Activated naive CD8-positive, alpha-beta T cell treated with anti-CD3 and anti-CD28 coated beads, Interleukin-2, amount 50 U/mL, for 24 hours (primary cell): ENCODE data around the gene SF1.
A peak's percentile ranks its signal among the peaks of the same experiment; 100 is the strongest.
"Not testable (repeated sequence)": the region's sequence is repeated elsewhere in the genome, so short reads cannot be mapped to it uniquely, and the experiment has no call there.

ENCODE experiments used
- ATAC-seq: fragments of 150-1000 bp; cut with Tn5 transposase; one replicate; pipeline ENCODE4 v1.10.0; 2021
- DNase-seq: peaks from one replicate; pipeline ENCODE4 v3.0.0; 2021
- H3K27ac Mint-ChIP-seq: one replicate; pipeline ENCODE4 v1.8.0; 2021; ENCODE audit warnings: mild to moderate bottlenecking, mixed read lengths
- H3K27me3 Mint-ChIP-seq: one replicate; pipeline ENCODE4 v1.8.0; 2021; ENCODE audit warnings: mixed read lengths
- H3K36me3 Mint-ChIP-seq: one replicate; pipeline ENCODE4 v1.8.0; 2021; ENCODE audit warnings: low read depth, mixed read lengths
- H3K4me1 Mint-ChIP-seq: one replicate; pipeline ENCODE4 v1.8.0; 2021; ENCODE audit warnings: mixed read lengths
- H3K4me3 Mint-ChIP-seq: one replicate; pipeline ENCODE4 v1.8.0; 2021; ENCODE audit warnings: mild to moderate bottlenecking, moderate library complexity, mixed read lengths
- H3K9me3 Mint-ChIP-seq: one replicate; pipeline ENCODE4 v1.8.0; 2021; ENCODE audit warnings: mixed read lengths

The SF1 gene, protein sequence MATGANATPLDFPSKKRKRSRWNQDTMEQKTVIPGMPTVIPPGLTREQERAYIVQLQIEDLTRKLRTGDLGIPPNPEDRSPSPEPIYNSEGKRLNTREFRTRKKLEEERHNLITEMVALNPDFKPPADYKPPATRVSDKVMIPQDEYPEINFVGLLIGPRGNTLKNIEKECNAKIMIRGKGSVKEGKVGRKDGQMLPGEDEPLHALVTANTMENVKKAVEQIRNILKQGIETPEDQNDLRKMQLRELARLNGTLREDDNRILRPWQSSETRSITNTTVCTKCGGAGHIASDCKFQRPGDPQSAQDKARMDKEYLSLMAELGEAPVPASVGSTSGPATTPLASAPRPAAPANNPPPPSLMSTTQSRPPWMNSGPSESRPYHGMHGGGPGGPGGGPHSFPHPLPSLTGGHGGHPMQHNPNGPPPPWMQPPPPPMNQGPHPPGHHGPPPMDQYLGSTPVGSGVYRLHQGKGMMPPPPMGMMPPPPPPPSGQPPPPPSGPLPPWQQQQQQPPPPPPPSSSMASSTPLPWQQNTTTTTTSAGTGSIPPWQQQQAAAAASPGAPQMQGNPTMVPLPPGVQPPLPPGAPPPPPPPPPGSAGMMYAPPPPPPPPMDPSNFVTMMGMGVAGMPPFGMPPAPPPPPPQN

GRCh38 chr11:64778473-64779298 is at the start of gene SF1:
TSS of gene SF1 (minus strand) at chr11:64778542. CDS start at chr11:64778392, 150 bp downstream.
- H3K27me3 Mint-ChIP-seq, result peaks cover 3% of the 10 kb centered on the region
- H3K27ac Mint-ChIP-seq, result peak within 1 kb of the TSS; percentile 98
- H3K36me3 Mint-ChIP-seq, result peaks cover 42% of the 10 kb centered on the region
- DNase-seq (peak; percentile 98), ATAC-seq (peak; percentile 94)
- H3K9me3 Mint-ChIP-seq, result no peaks in the 10 kb centered on the region
- H3K4me3 Mint-ChIP-seq, result peak within 1 kb of the TSS; percentile 92
- peaks cover 59% of the 10 kb centered on the region for H3K4me1 Mint-ChIP-seq

GRCh38 chr11:64827451-64827839 is 49.1 kb upstream of the SF1 start:
- no peak overlapping the region for H3K27ac Mint-ChIP-seq

DNA sequence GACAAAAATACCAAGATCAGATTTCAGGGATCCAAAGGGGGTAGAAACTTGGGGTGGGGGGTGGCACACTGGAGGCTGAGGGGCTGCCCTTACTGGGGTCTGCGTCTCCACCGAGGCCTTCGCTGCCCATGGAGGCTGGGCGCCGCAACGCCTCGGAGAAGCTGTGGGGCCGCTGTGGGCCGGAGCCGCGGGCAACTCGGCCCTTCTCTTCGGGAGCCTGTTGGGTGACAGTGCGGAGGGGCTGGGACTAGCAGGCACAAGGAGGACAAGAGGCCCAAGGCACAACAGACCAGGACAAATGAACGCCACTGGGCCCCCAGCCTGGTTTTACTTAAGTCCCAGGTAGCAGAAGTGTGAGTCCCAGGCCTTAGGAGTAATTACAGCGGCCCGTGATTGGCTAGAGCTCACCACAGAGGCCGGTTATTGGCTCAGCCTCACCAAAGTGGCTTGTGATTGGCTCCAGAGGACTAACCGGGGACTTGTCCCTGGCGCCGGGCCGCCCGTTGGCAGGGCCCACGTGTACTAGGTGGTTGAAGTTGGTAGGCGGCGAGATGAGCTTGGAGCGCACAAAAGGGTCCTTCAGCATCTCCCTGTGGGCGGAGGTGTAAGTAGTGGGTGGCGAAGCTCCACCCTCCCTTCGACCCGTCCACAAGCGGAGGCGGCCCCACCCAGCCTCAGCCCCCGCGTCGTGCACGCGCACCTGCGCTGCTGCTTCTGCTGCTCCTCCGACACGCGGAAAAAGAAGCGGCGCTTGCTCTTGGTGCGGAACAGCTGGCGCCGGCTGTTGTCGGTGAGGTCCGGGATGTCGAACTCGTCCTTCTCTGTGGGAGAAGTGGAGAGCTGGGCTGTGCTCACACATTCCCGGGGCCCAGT is 48.5 kb upstream of the SF1 start:
- no peak for DNase-seq
- no peaks in the 10 kb centered on the region for H3K27me3 Mint-ChIP-seq
- no peaks in the 10 kb centered on the region for H3K9me3 Mint-ChIP-seq
- no peak overlapping the region for H3K27ac Mint-ChIP-seq
- no peaks in the 10 kb centered on the region for H3K4me1 Mint-ChIP-seq
- H3K36me3 Mint-ChIP-seq, result no peaks in the 10 kb centered on the region
- no peak overlapping the region for H3K4me3 Mint-ChIP-seq
- no peak for ATAC-seq

More at GRCh38 chr11:64827451-64827839, 49.1 kb upstream of the SF1 start:
- ATAC-seq, result no peak
- DNase-seq, result no peak
- Mint-ChIP-seq H3K36me3 (no peaks in the 10 kb centered on the region), H3K27me3 (no peaks in the 10 kb centered on the region), H3K4me1 (no peaks in the 10 kb centered on the region), H3K9me3 (no peaks in the 10 kb centered on the region), H3K4me3 (no peak overlapping the region)

DNA sequence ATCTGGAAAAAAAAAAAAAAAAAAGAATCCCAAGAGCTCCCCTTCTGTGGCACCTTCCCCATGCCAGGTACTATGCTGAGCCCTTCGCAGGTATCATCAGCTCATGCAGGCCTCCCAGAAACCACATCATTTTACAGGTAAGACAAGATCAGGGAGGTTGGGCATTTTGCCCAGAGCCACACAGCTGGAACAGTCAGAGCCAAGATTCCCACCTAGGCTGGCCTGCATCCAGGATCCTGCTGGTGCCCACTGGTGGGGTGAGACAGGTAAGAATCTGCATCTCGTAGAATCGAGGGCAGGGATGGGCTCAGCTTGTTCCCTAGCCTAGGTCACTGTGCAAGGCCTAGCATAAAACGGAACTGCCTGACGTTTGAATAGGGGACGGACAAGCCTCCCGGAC is 47.7 kb upstream of the SF1 start:
- Mint-ChIP-seq H3K9me3 (no peaks in the 10 kb centered on the region), H3K27ac (no peak overlapping the region), H3K4me3 (no peak overlapping the region), H3K4me1 (no peaks in the 10 kb centered on the region), H3K27me3 (no peaks in the 10 kb centered on the region), H3K36me3 (no peaks in the 10 kb centered on the region)
- ATAC-seq, result no peak
- no peak for DNase-seq

DNA sequence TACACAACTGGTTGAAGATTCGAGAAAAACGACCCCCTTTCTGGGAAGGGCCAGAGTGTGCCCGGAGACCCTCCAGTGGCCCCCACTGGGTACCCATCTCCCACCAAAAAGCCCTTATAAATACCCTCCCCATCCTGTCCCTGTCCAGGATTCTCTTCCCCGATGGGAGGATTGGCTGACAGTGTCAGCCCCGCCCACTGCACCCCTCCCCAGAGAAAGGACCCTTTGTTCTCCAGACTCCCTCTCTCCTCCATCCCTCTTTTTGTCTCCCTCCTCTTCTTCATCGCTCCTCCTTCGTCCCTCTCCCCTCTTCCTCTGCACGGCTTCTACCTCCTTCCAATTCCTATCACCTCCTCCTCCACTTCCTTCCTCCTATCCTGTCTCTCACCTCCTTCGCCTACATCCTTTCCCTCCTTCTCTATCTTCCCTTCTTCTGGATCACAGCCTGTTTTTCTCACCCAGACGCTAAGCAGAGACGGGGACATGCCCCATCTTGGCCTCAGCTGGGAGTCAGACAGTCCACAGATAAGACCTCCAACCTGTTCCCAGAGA is 45.3 kb upstream of the SF1 start:
- Mint-ChIP-seq H3K27me3 (no peaks in the 10 kb centered on the region), H3K27ac (no peak overlapping the region), H3K9me3 (no peaks in the 10 kb centered on the region), H3K4me3 (no peak overlapping the region), H3K36me3 (no peaks in the 10 kb centered on the region), H3K4me1 (no peaks in the 10 kb centered on the region)
- ATAC-seq (no peak), DNase-seq (no peak)

- H3K27ac Mint-ChIP-seq, result no peak overlapping the region
- no peak overlapping the region for H3K4me3 Mint-ChIP-seq
- no peaks in the 10 kb centered on the region for H3K27me3 Mint-ChIP-seq
- H3K36me3 Mint-ChIP-seq, result no peaks in the 10 kb centered on the region
- no peaks in the 10 kb centered on the region for H3K9me3 Mint-ChIP-seq
- H3K4me1 Mint-ChIP-seq, result no peaks in the 10 kb centered on the region
- no peak for DNase-seq
- no peak for ATAC-seq
These were observed 39.1 kb upstream of the SF1 start for GRCh38 chr11:64817476-64817875.

- H3K9me3 Mint-ChIP-seq, ATAC-seq, H3K4me1 Mint-ChIP-seq, H3K36me3 Mint-ChIP-seq, H3K27ac Mint-ChIP-seq, H3K4me3 Mint-ChIP-seq, DNase-seq, H3K27me3 Mint-ChIP-seq: not testable (repeated sequence)
These were observed 37.1 kb upstream of the SF1 start for GRCh38 chr11:64815433-64815832.

DNA sequence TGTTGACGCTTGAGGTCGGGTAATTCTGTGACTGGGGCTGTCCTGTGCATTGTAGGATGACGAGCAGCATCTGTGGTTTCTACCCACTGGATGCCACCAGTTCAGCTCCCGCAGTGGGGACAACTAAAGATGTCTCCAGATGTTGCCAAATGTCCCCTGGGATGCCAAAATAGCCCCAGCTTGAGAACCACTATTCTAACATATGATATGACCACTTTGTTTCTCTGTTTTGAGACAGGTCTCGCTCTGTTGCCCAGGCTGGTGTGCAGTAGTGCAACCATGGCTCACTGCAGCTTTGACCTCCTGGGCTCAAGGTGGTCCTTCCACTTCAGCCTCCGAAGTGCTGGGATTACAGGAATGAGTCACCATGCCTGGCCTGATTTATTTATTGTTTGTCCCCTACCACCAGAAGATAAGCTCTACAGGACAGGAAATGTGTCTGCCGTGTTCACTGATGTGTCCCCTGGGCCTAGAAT is 36.4 kb upstream of the SF1 start:
- Mint-ChIP-seq H3K4me1 (peaks cover 6% of the 10 kb centered on the region), H3K27me3 (no peaks in the 10 kb centered on the region), H3K9me3 (no peaks in the 10 kb centered on the region), H3K27ac (peak overlapping the region; percentile 23), H3K4me3 (no peak overlapping the region), H3K36me3 (no peaks in the 10 kb centered on the region)
- ATAC-seq, result no peak
- DNase-seq, result no peak

GRCh38 chr11:64813826-64814225 is 35.5 kb upstream of the SF1 start:
- Mint-ChIP-seq H3K9me3 (no peaks in the 10 kb centered on the region), H3K36me3 (no peaks in the 10 kb centered on the region), H3K4me1 (peaks cover 13% of the 10 kb centered on the region), H3K27ac (no peak overlapping the region), H3K27me3 (no peaks in the 10 kb centered on the region), H3K4me3 (no peak overlapping the region)
- no peak for ATAC-seq
- no peak for DNase-seq

- peak; percentile 24 for ATAC-seq
- H3K36me3 Mint-ChIP-seq, result peaks cover 5% of the 10 kb centered on the region
- peak overlapping the region; percentile 87 for H3K4me3 Mint-ChIP-seq
- H3K4me1 Mint-ChIP-seq, result peaks cover 19% of the 10 kb centered on the region
- H3K27me3 Mint-ChIP-seq, result no peaks in the 10 kb centered on the region
- H3K27ac Mint-ChIP-seq, result peak overlapping the region; percentile 74
- peak; percentile 30 for DNase-seq
- H3K9me3 Mint-ChIP-seq, result no peaks in the 10 kb centered on the region
These were observed 32.5 kb upstream of the SF1 start for GRCh38 chr11:64810891-64811272.

DNA sequence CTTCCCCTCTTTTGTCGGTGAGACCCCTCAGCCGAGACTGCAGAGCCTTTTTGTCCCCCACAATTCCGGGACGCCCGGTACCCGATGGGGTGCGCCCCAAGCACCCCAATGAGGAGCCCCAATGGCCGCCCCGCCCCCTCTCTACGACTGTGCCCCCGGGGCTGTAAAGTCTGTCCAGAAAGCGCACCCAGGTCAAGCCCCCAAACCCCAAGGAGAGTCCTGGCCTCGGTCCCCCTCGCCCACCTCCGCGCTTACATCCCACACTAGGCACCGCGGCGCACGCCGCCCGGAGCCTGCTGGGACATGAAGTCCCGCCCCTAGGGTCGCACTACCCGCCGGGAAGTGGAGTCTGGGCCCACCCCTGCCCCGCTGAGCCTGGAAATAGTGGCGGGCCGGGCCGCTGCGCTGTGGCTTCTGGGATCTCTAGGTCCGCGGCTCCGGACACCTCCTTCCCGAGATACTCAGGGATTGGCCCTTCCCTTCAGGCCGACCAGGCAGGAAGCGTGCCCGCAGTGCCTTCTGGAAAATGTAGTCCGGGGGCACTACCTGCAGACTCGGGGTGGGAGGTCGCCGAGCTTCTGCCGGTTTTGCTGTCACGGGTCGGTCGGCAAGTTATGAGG is 32.0 kb upstream of the SF1 start, which contains the start of gene MEN1:
TSS of gene MEN1 (minus strand) at position 281 of the 620 bp plus-strand sequence. CDS start 442 bp downstream, outside the sequence.
- DNase-seq, result peak; percentile 85
- Mint-ChIP-seq H3K4me3 (peak within 1 kb of the TSS; percentile 87), H3K4me1 (peaks cover 19% of the 10 kb centered on the region), H3K27ac (peak within 1 kb of the TSS; percentile 76), H3K36me3 (peaks cover 6% of the 10 kb centered on the region), H3K9me3 (no peaks in the 10 kb centered on the region), H3K27me3 (no peaks in the 10 kb centered on the region)
- ATAC-seq, result peak; percentile 95

- Mint-ChIP-seq H3K4me3 (peak overlapping the region; percentile 87), H3K9me3 (no peaks in the 10 kb centered on the region), H3K27me3 (no peaks in the 10 kb centered on the region), H3K36me3 (peaks cover 6% of the 10 kb centered on the region), H3K27ac (peak overlapping the region; percentile 76), H3K4me1 (peaks cover 19% of the 10 kb centered on the region)
- ATAC-seq (no peak), DNase-seq (peak; percentile 32)
These were observed 31.5 kb upstream of the SF1 start for GRCh38 chr11:64809781-64810241.

GRCh38 chr11:64805481-64805880 is 27.1 kb upstream of the SF1 start:
- Mint-ChIP-seq H3K4me1 (peaks cover 34% of the 10 kb centered on the region), H3K27ac (no peak overlapping the region), H3K27me3 (no peaks in the 10 kb centered on the region), H3K9me3 (no peaks in the 10 kb centered on the region), H3K4me3 (no peak overlapping the region), H3K36me3 (peaks cover 7% of the 10 kb centered on the region)
- no peak for DNase-seq
- ATAC-seq, result no peak
